Endothelial cell of umbilical vein (primary cell): ENCODE measurements around the gene NEDD1. TPM values are rescaled to one million over a fixed set of nuclear protein-coding genes. Genes with fewer than 3 reads are reported as not detected.
A peak's percentile ranks its signal among the peaks of the same experiment; 100 is the strongest.

Experiments
- BruUV-seq: library from RNA; stranded (reverse); fragments of 400-500 nt; replicated peaks from 2 replicates; lab custom pipeline; 2021; lab: Mats Ljungman, UMichigan
- CTCF ChIA-PET: fragments of 300-600, 350-600 bp; sonication (Branson Sonifier 250); formaldehyde crosslinking; loops from one replicate; lab custom pipeline; 2021; ENCODE audit warnings: antibody characterized with exemption, inconsistent platforms; lab: Charles Lee
- POLR2A ChIA-PET: fragments of 300-600, 350-600 bp; sonication (Branson Sonifier 250); formaldehyde crosslinking; loops from one replicate; lab custom pipeline; 2021; ENCODE audit warnings: antibody characterized with exemption, inconsistent platforms; lab: Charles Lee
- DNase-seq: peaks from one replicate; pipeline ENCODE4 v3.0.0-alpha.2; 2011; ENCODE audit warnings: low read depth, low spot score
- FAIRE-seq: peaks from 2 replicates; lab custom pipeline; 2011; peaks lifted over from hg19 to GRCh38; lab: Jason Lieb, UNC
- H2AFZ ChIP-seq: 2 replicates; pipeline ENCODE4 v1.6.0; 2012; ENCODE audit warnings: low read depth, low read length, control low read depth, inconsistent platforms
- H3K27ac ChIP-seq: 2 replicates; pipeline ENCODE4 v1.5.1; 2011; ENCODE audit warnings: low read depth, mild to moderate bottlenecking, control low read depth, low read length, moderate library complexity; ENCODE audit not compliant: insufficient read depth
- H3K27me3 ChIP-seq, 2 experiments: 2 replicates each; pipeline versions ENCODE4 v1.6.0 to v1.6.1; 2011; ENCODE audit warnings: low read length in 2 of 2, mixed read lengths in 1 of 2; ENCODE audit not compliant: control insufficient read depth in 2 of 2, insufficient read depth in 2 of 2
- H3K36me3 ChIP-seq, 2 experiments: 2 replicates in 1 of 2; 3 replicates in 1 of 2; pipeline ENCODE4 v1.5.1; 2011; ENCODE audit warnings: low read length in 2 of 2, mild to moderate bottlenecking in 1 of 2, moderate library complexity in 1 of 2; ENCODE audit not compliant: control insufficient read depth in 2 of 2, insufficient read depth in 2 of 2; ENCODE audit errors: extremely low read depth in 1 of 2
- H3K4me1 ChIP-seq: 3 replicates; pipeline ENCODE4 v1.5.1; 2011; ENCODE audit warnings: mild to moderate bottlenecking, low read length; ENCODE audit not compliant: control insufficient read depth, insufficient read depth; ENCODE audit errors: extremely low read depth
- H3K4me2 ChIP-seq: 2 replicates; pipeline ENCODE4 v1.6.1; 2011; ENCODE audit warnings: low read length, control low read depth, mixed read lengths; ENCODE audit not compliant: insufficient read depth
- H3K4me3 ChIP-seq, 3 experiments: fragments of 200-600 bp in 1 of 3; sonication (generic), shearing (Covaris generic) in 1 of 3; replicated peaks in 1 of 3; 2 replicates each; pipeline ENCODE4 v1.5.1; 2011 to 2016; ENCODE audit warnings: control low read depth in 3 of 3, low read length in 3 of 3, mild to moderate bottlenecking in 2 of 3, inconsistent platforms in 1 of 3, low read depth in 1 of 3, moderate library complexity in 1 of 3; ENCODE audit not compliant: insufficient read depth in 1 of 3
- H3K79me2 ChIP-seq: 2 replicates; pipeline ENCODE4 v1.6.0; 2012; ENCODE audit warnings: low read length, inconsistent platforms; ENCODE audit not compliant: control insufficient read depth, insufficient read depth
- H3K9ac ChIP-seq: replicated peaks from 2 replicates; pipeline ENCODE3; 2011; ENCODE audit warnings: low read length, control low read depth; ENCODE audit not compliant: insufficient read depth; ENCODE audit errors: extremely low read depth
- H3K9me1 ChIP-seq: replicated peaks from 3 replicates; pipeline ENCODE4 v1.6.0; 2011; ENCODE audit warnings: mild to moderate bottlenecking, low read length; ENCODE audit not compliant: control insufficient read depth, insufficient read depth; ENCODE audit errors: extremely low read depth
- H3K9me3 ChIP-seq: replicated peaks from 2 replicates; pipeline ENCODE4 v1.5.1; 2012; ENCODE audit warnings: low read length, inconsistent platforms; ENCODE audit not compliant: control insufficient read depth, insufficient read depth
- H4K20me1 ChIP-seq: replicated peaks from 2 replicates; pipeline ENCODE3; 2011; ENCODE audit warnings: mild to moderate bottlenecking, low read length; ENCODE audit not compliant: control insufficient read depth, insufficient read depth; ENCODE audit errors: extremely low read depth
- EZH2 ChIP-seq: IDR thresholded peaks from 2 replicates; pipeline ENCODE4 v1.6.1; 2012; ENCODE audit warnings: borderline replicate concordance, low read depth, mild to moderate bottlenecking, moderate library complexity, low read length, inconsistent platforms; ENCODE audit not compliant: severe bottlenecking
- FOS ChIP-seq: IDR thresholded peaks from 2 replicates; pipeline ENCODE4 v1.6.1; 2011; ENCODE audit warnings: mild to moderate bottlenecking, low read length, moderate library complexity, borderline replicate concordance; ENCODE audit not compliant: insufficient read depth
- GATA2 ChIP-seq: IDR thresholded peaks from 2 replicates; pipeline ENCODE4 v1.7.0; 2011; ENCODE audit warnings: low read depth, mild to moderate bottlenecking, moderate library complexity, mixed read lengths, low read length; ENCODE audit not compliant: insufficient read length, insufficient read depth
- JUN ChIP-seq: IDR thresholded peaks from 2 replicates; pipeline ENCODE4 v1.6.1; 2011; ENCODE audit warnings: borderline replicate concordance, low read depth; ENCODE audit not compliant: insufficient read length, insufficient read depth
- dilution Hi-C: fragments of 300-500 bp; cut with MboI; formaldehyde crosslinking; loops from one replicate; pipeline ENCODE4 v1.15.0; 2019; ENCODE audit warnings: low sequenced_read_pairs; ENCODE audit not compliant: extremely low pct_ligation_motif_present
- intact Hi-C: fragments of 100-400 bp; cut with micrococcal nuclease; formaldehyde crosslinking; loops from one replicate; pipeline ENCODE4 v1.10.0; 2022
- polyA plus RNA-seq, 4 experiments: library from polyadenylated mRNA; depleted of rRNA in 3 of 4; stranded (reverse) in 3 of 4; unstranded in 1 of 4; fragments of >200 nt; gene quantifications; 2 replicates each; pipeline versions ENCODE4 v1.2.1 to v1.2.3, GENCODE V29; 2011 to 2012; ENCODE audit warnings: missing spikeins in 1 of 4
- total RNA-seq: library from RNA; stranded (reverse); gene quantifications from 2 replicates; pipeline ENCODE4 v1.2.3, GENCODE V29; 2021
- TF ChIP-seq, protein P1 (sequence below): IDR thresholded peaks from 2 replicates; pipeline ENCODE4 v1.6.1; 2011; ENCODE audit not compliant: insufficient read depth, insufficient read length

NEDD1 gene
- total and polyA plus RNA-seq, 2 donors (not counting 3 experiments of a cell fraction or from before 2014, with no cell fraction given): 9.8 to 25.4 TPM

DNA sequence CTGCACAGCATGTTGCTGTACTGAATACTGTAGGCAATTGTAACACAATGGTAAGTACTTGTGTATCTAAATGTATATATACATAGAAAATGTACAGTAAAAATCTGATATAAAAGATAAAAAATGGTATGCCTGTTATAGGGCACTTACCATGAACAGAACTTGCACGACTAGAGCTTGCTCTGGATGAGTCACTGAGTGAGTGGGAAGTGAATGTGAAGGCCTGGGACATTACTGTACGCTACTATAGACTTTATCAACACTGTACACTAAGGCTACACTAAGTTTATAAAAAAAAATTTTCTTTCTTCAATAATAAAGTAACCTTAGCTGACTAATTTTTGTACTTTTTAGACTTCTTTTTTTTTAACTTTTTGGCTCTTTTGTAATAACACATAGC is 24.2 kb upstream of the NEDD1 start:
- Histone ChIP-seq H3K9ac (no peak overlapping the region), H2AFZ (no peak overlapping the region), H3K27me3 (no peaks in the 10 kb centered on the region), H3K4me3 (no peak overlapping the region), H3K36me3 (no peaks in the 10 kb centered on the region), H4K20me1 (no peaks in the 10 kb centered on the region), H3K27ac (no peak overlapping the region), H3K4me2 (no peak overlapping the region), H3K9me1 (no peaks in the 10 kb centered on the region), H3K4me1 (no peaks in the 10 kb centered on the region), H3K9me3 (no peaks in the 10 kb centered on the region), H3K79me2 (no peaks in the 10 kb centered on the region)
- TF ChIP-seq, protein P1, sequence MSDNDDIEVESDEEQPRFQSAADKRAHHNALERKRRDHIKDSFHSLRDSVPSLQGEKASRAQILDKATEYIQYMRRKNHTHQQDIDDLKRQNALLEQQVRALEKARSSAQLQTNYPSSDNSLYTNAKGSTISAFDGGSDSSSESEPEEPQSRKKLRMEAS: no peak
- TF ChIP-seq FOS (peak; percentile 75), JUN (peak; percentile 23), GATA2 (no peak)
- ChIA-PET CTCF (interaction anchor here (1.2 kb wide), 1 partner anchor 9 kb away, joined by 3 read pairs; no protein-coding TSS in a partner anchor), POLR2A (no interaction called here)
- dilution Hi-C loops: no loop called here
- intact Hi-C loops: no loop called here
- peak; percentile 38 for FAIRE-seq
- BruUV-seq: no TSS peak
- peak; percentile 33 for DNase-seq

DNA sequence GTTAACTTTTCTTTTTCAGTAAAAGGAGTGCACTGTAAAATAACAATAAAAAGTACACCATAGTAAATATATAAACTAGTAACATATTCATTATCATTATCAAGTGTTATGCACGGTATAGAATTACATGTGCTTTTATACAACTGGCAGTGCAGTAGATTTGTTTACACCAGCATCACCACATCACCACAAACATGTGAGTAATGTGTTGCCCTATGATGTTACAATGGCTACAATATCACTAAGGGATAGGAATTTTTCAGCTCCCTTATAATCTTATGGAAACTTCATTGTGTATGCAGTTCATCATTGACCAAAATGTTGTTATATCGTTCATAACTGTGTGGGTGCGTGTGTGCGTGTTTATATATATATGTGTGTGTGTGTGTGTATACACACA is 23.5 kb upstream of the NEDD1 start:
- H3K27ac ChIP-seq: no peak overlapping the region
- no peaks in the 10 kb centered on the region for H4K20me1 ChIP-seq
- no peaks in the 10 kb centered on the region for H3K9me3 ChIP-seq
- no peak overlapping the region for H3K9ac ChIP-seq
- intact Hi-C loops: no loop called here
- H3K4me1 ChIP-seq: no peaks in the 10 kb centered on the region
- no TSS peak for BruUV-seq
- FAIRE-seq (no peak), DNase-seq (no peak)
- ChIA-PET CTCF (interaction anchor here (1.0 to 1.2 kb wide), 2 partner anchors 10 to 35 kb away, joined by 3 to 4 read pairs; no protein-coding TSS in a partner anchor), POLR2A (no interaction called here)
- H3K4me3 ChIP-seq: no peak overlapping the region
- H3K36me3 ChIP-seq: no peaks in the 10 kb centered on the region
- H3K79me2 ChIP-seq: no peaks in the 10 kb centered on the region
- no peak overlapping the region for H2AFZ ChIP-seq
- no peaks in the 10 kb centered on the region for H3K9me1 ChIP-seq
- no peaks in the 10 kb centered on the region for H3K27me3 ChIP-seq
- dilution Hi-C loops: no loop called here
- TF ChIP-seq FOS: no peak
- TF ChIP-seq EZH2: no peak
- TF ChIP-seq JUN: no peak
- TF ChIP-seq, protein P1: no peak
- H3K4me2 ChIP-seq: no peak overlapping the region
